Endothelial cell of umbilical vein (primary cell): ENCODE data around the gene RBM33. TPM values are rescaled to one million over a fixed set of nuclear protein-coding genes. Genes with fewer than 3 reads are reported as not detected.

ENCODE experiments used
- BruUV-seq: library from RNA; stranded (reverse); fragments of 400-500 nt; replicated peaks from 2 replicates; lab custom pipeline; 2021; lab: Mats Ljungman, UMichigan
- CTCF ChIA-PET: fragments of 300-600, 350-600 bp; sonication (Branson Sonifier 250); formaldehyde crosslinking; loops from one replicate; lab custom pipeline; 2021; ENCODE audit warnings: antibody characterized with exemption, inconsistent platforms; lab: Charles Lee
- POLR2A ChIA-PET: fragments of 300-600, 350-600 bp; sonication (Branson Sonifier 250); formaldehyde crosslinking; loops from one replicate; lab custom pipeline; 2021; ENCODE audit warnings: antibody characterized with exemption, inconsistent platforms; lab: Charles Lee
- DNase-seq: peaks from one replicate; pipeline ENCODE4 v3.0.0-alpha.2; 2011; ENCODE audit warnings: low read depth, low spot score
- FAIRE-seq: peaks from 2 replicates; lab custom pipeline; 2011; peaks lifted over from hg19 to GRCh38; lab: Jason Lieb, UNC
- H2AFZ ChIP-seq: 2 replicates; pipeline ENCODE4 v1.6.0; 2012; ENCODE audit warnings: low read depth, low read length, control low read depth, inconsistent platforms
- H3K27ac ChIP-seq: 2 replicates; pipeline ENCODE4 v1.5.1; 2011; ENCODE audit warnings: low read depth, mild to moderate bottlenecking, control low read depth, low read length, moderate library complexity; ENCODE audit not compliant: insufficient read depth
- H3K27me3 ChIP-seq, 2 experiments: 2 replicates each; pipeline versions ENCODE4 v1.6.0 to v1.6.1; 2011; ENCODE audit warnings: low read length in 2 of 2, mixed read lengths in 1 of 2; ENCODE audit not compliant: control insufficient read depth in 2 of 2, insufficient read depth in 2 of 2
- H3K36me3 ChIP-seq, 2 experiments: 2 replicates in 1 of 2; 3 replicates in 1 of 2; pipeline ENCODE4 v1.5.1; 2011; ENCODE audit warnings: low read length in 2 of 2, mild to moderate bottlenecking in 1 of 2, moderate library complexity in 1 of 2; ENCODE audit not compliant: control insufficient read depth in 2 of 2, insufficient read depth in 2 of 2; ENCODE audit errors: extremely low read depth in 1 of 2
- H3K4me1 ChIP-seq: 3 replicates; pipeline ENCODE4 v1.5.1; 2011; ENCODE audit warnings: mild to moderate bottlenecking, low read length; ENCODE audit not compliant: control insufficient read depth, insufficient read depth; ENCODE audit errors: extremely low read depth
- H3K4me2 ChIP-seq: 2 replicates; pipeline ENCODE4 v1.6.1; 2011; ENCODE audit warnings: low read length, control low read depth, mixed read lengths; ENCODE audit not compliant: insufficient read depth
- H3K4me3 ChIP-seq, 3 experiments: fragments of 200-600 bp in 1 of 3; sonication (generic), shearing (Covaris generic) in 1 of 3; replicated peaks in 1 of 3; 2 replicates each; pipeline ENCODE4 v1.5.1; 2011 to 2016; ENCODE audit warnings: control low read depth in 3 of 3, low read length in 3 of 3, mild to moderate bottlenecking in 2 of 3, inconsistent platforms in 1 of 3, low read depth in 1 of 3, moderate library complexity in 1 of 3; ENCODE audit not compliant: insufficient read depth in 1 of 3
- H3K79me2 ChIP-seq: 2 replicates; pipeline ENCODE4 v1.6.0; 2012; ENCODE audit warnings: low read length, inconsistent platforms; ENCODE audit not compliant: control insufficient read depth, insufficient read depth
- H3K9ac ChIP-seq: replicated peaks from 2 replicates; pipeline ENCODE3; 2011; ENCODE audit warnings: low read length, control low read depth; ENCODE audit not compliant: insufficient read depth; ENCODE audit errors: extremely low read depth
- H3K9me1 ChIP-seq: replicated peaks from 3 replicates; pipeline ENCODE4 v1.6.0; 2011; ENCODE audit warnings: mild to moderate bottlenecking, low read length; ENCODE audit not compliant: control insufficient read depth, insufficient read depth; ENCODE audit errors: extremely low read depth
- H3K9me3 ChIP-seq: replicated peaks from 2 replicates; pipeline ENCODE4 v1.5.1; 2012; ENCODE audit warnings: low read length, inconsistent platforms; ENCODE audit not compliant: control insufficient read depth, insufficient read depth
- H4K20me1 ChIP-seq: replicated peaks from 2 replicates; pipeline ENCODE3; 2011; ENCODE audit warnings: mild to moderate bottlenecking, low read length; ENCODE audit not compliant: control insufficient read depth, insufficient read depth; ENCODE audit errors: extremely low read depth
- EZH2 ChIP-seq: IDR thresholded peaks from 2 replicates; pipeline ENCODE4 v1.6.1; 2012; ENCODE audit warnings: borderline replicate concordance, low read depth, mild to moderate bottlenecking, moderate library complexity, low read length, inconsistent platforms; ENCODE audit not compliant: severe bottlenecking
- FOS ChIP-seq: IDR thresholded peaks from 2 replicates; pipeline ENCODE4 v1.6.1; 2011; ENCODE audit warnings: mild to moderate bottlenecking, low read length, moderate library complexity, borderline replicate concordance; ENCODE audit not compliant: insufficient read depth
- GATA2 ChIP-seq: IDR thresholded peaks from 2 replicates; pipeline ENCODE4 v1.7.0; 2011; ENCODE audit warnings: low read depth, mild to moderate bottlenecking, moderate library complexity, mixed read lengths, low read length; ENCODE audit not compliant: insufficient read length, insufficient read depth
- JUN ChIP-seq: IDR thresholded peaks from 2 replicates; pipeline ENCODE4 v1.6.1; 2011; ENCODE audit warnings: borderline replicate concordance, low read depth; ENCODE audit not compliant: insufficient read length, insufficient read depth
- MYC ChIP-seq: IDR thresholded peaks from one replicate; pipeline ENCODE4 v1.6.1; 2011; ENCODE audit warnings: mild to moderate bottlenecking, low read depth, low read length
- POLR2A ChIP-seq: IDR thresholded peaks from 2 replicates; pipeline ENCODE4 v1.6.1; 2012; ENCODE audit warnings: low read depth, mild to moderate bottlenecking, control low read depth, low read length
- POLR2AphosphoS5 ChIP-seq: IDR thresholded peaks from 2 replicates; pipeline ENCODE4 v1.6.1; 2012; ENCODE audit warnings: low read depth, mild to moderate bottlenecking, control low read depth, low read length, moderate library complexity; ENCODE audit not compliant: insufficient read depth
- dilution Hi-C: fragments of 300-500 bp; cut with MboI; formaldehyde crosslinking; loops from one replicate; pipeline ENCODE4 v1.15.0; 2019; ENCODE audit warnings: low sequenced_read_pairs; ENCODE audit not compliant: extremely low pct_ligation_motif_present
- intact Hi-C: fragments of 100-400 bp; cut with micrococcal nuclease; formaldehyde crosslinking; loops from one replicate; pipeline ENCODE4 v1.10.0; 2022
- polyA plus RNA-seq, 4 experiments: library from polyadenylated mRNA; depleted of rRNA in 3 of 4; stranded (reverse) in 3 of 4; unstranded in 1 of 4; fragments of >200 nt; gene quantifications; 2 replicates each; pipeline versions ENCODE4 v1.2.1 to v1.2.3, GENCODE V29; 2011 to 2012; ENCODE audit warnings: missing spikeins in 1 of 4
- total RNA-seq: library from RNA; stranded (reverse); gene quantifications from 2 replicates; pipeline ENCODE4 v1.2.3, GENCODE V29; 2021
- TF ChIP-seq, protein P1 (sequence below): IDR thresholded peaks from 2 replicates; pipeline ENCODE4 v1.6.1; 2011; ENCODE audit not compliant: insufficient read depth, insufficient read length
- TF ChIP-seq, protein P2 (sequence below), 2 donors: IDR thresholded peaks; 1 replicate in 1 of 2; 2 replicates in 1 of 2; pipeline ENCODE4 v1.5.1; 2011; ENCODE audit warnings: low read length in 2 of 2, mild to moderate bottlenecking in 2 of 2, moderate library complexity in 2 of 2, control low read depth in 1 of 2, inconsistent platforms in 1 of 2, low read depth in 1 of 2; ENCODE audit not compliant: insufficient read depth in 1 of 2; ENCODE audit errors: extremely low read depth in 1 of 2

Gene RBM33
- total and polyA plus RNA-seq, 2 donors (not counting 3 experiments of a cell fraction or from before 2014, with no cell fraction given) = 16.2 to 68.2 TPM

DNA sequence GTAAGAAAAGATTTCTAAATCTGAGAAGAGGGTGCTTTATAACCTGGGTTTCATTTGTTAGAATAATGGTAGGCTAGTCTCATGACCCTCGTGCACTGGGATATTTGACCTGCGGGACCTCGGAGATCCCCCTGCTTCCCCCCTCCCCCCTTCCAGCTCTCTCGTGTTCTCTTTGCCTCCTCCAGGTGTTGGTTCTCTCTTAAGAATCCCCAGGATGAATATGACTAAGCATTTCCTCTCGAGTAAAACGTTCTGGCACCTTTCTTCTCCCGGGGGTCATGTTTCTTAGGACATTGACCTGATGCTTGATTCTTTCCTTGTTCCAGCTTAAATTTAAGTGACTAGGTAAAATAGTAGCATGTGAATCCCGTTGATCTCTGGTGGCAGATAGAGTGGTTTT lies 96.6 kb downstream of the RBM33 start:
- no peak overlapping the region for H3K4me2 ChIP-seq
- H3K27ac ChIP-seq = no peak overlapping the region
- no peaks in the 10 kb centered on the region for H3K4me1 ChIP-seq
- no peak overlapping the region for H3K4me3 ChIP-seq
- no peaks in the 10 kb centered on the region for H3K27me3 ChIP-seq
- FAIRE-seq (no peak), DNase-seq (no peak)
- no peaks in the 10 kb centered on the region for H3K9me3 ChIP-seq
- H3K9me1 ChIP-seq = no peaks in the 10 kb centered on the region
- no TSS peak for BruUV-seq
- dilution Hi-C loops = no loop called here
- intact Hi-C loops = no loop called here
- no peaks in the 10 kb centered on the region for H4K20me1 ChIP-seq
- H3K79me2 ChIP-seq = peaks cover 3% of the 10 kb centered on the region
- ChIA-PET CTCF (interaction anchor here (0.6 to 12.9 kb wide), 3 partner anchors 28 to 295 kb away, joined by 3 to 189 read pairs (median 3); no protein-coding TSS in a partner anchor), POLR2A (interaction anchor here (0.6 kb wide), 1 partner anchor 144 kb away, joined by 4 read pairs; no protein-coding TSS in a partner anchor)
- peaks cover 26 to 44% of the 10 kb centered on the region in 2 experiments for H3K36me3 ChIP-seq
- TF ChIP-seq FOS (no peak), MYC (no peak)
- no peak overlapping the region for H2AFZ ChIP-seq
- H3K9ac ChIP-seq = no peak overlapping the region

DNA sequence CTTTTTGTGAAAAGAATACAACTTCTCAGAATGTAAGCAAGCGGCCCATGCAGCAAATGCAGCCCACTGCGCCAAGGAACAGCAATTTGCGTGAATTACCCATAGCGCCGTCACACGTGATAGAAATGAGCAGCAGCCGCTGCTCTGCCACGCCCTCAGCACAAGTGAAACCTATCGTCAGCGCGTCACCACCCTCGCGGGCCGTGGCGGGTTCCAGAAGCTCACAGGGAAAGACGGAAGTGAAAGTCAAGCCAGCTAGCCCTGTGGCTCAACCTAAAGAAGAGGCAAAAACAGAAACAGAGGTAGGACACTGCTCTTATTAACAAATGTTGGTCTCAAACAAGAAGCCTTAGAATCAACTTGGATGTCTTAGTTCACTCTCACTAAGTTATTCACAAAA lies 97.3 kb downstream of the RBM33 start:
- no peaks in the 10 kb centered on the region for H3K4me1 ChIP-seq
- H3K4me2 ChIP-seq = no peak overlapping the region
- no peaks in the 10 kb centered on the region for H3K9me1 ChIP-seq
- FAIRE-seq = no peak
- H2AFZ ChIP-seq = no peak overlapping the region
- TF ChIP-seq GATA2 = no peak
- TF ChIP-seq, protein P1, sequence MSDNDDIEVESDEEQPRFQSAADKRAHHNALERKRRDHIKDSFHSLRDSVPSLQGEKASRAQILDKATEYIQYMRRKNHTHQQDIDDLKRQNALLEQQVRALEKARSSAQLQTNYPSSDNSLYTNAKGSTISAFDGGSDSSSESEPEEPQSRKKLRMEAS = no peak
- TF ChIP-seq POLR2A = no peak
- no peak for TF ChIP-seq EZH2
- TF ChIP-seq, protein P2, sequence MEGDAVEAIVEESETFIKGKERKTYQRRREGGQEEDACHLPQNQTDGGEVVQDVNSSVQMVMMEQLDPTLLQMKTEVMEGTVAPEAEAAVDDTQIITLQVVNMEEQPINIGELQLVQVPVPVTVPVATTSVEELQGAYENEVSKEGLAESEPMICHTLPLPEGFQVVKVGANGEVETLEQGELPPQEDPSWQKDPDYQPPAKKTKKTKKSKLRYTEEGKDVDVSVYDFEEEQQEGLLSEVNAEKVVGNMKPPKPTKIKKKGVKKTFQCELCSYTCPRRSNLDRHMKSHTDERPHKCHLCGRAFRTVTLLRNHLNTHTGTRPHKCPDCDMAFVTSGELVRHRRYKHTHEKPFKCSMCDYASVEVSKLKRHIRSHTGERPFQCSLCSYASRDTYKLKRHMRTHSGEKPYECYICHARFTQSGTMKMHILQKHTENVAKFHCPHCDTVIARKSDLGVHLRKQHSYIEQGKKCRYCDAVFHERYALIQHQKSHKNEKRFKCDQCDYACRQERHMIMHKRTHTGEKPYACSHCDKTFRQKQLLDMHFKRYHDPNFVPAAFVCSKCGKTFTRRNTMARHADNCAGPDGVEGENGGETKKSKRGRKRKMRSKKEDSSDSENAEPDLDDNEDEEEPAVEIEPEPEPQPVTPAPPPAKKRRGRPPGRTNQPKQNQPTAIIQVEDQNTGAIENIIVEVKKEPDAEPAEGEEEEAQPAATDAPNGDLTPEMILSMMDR (IDR thresholded peaks at IDR 0.05; ENCODE audit: extremely low read depth in 1 of 2, insufficient read depth in 1 of 2, low read depth in 1 of 2, low read length in 2 of 2) = no peak
- no peak for TF ChIP-seq JUN
- TF ChIP-seq FOS = no peak
- TF ChIP-seq POLR2AphosphoS5 = no peak
- TF ChIP-seq MYC = no peak
- POLR2A ChIA-PET = no interaction called here
- no peaks in the 10 kb centered on the region for H3K9me3 ChIP-seq
- no peak overlapping the region for H3K9ac ChIP-seq
- H3K36me3 ChIP-seq = peaks cover 28 to 45% of the 10 kb centered on the region in 2 experiments
- H3K27me3 ChIP-seq = no peaks in the 10 kb centered on the region
- peaks cover 4% of the 10 kb centered on the region for H3K79me2 ChIP-seq
- DNase-seq = no peak
- CTCF ChIA-PET = interaction anchor here (6.6 kb wide), 1 partner anchor 143 kb away, joined by 45 read pairs; no protein-coding TSS in a partner anchor
- H3K4me3 ChIP-seq = no peak overlapping the region
- BruUV-seq = no TSS peak
- dilution Hi-C loops (no loop called here), intact Hi-C loops (no loop called here)
- no peaks in the 10 kb centered on the region for H4K20me1 ChIP-seq
- no peak overlapping the region for H3K27ac ChIP-seq
